IMR-90 (cell line): Measurements from ENCODE around the gene NR1H2. TPM values are rescaled to one million over a fixed set of nuclear protein-coding genes. Genes with fewer than 3 reads are reported as not detected.

ENCODE experiments used
- ATAC-seq: fragments of 200-7000 bp; cut with Tn5 transposase; 2 replicates; pipeline ENCODE4 v1.9.1; 2020; ENCODE audit warnings: low read depth, mild to moderate bottlenecking, moderate library complexity
- BruUV-seq: library from RNA; stranded (reverse); fragments of 400-500 nt; replicated peaks from 2 replicates; lab custom pipeline; 2021; lab: Mats Ljungman, UMichigan
- CTCF ChIA-PET: fragments of 300-600 bp; formaldehyde crosslinking; extraction: SDS; loops from one replicate; lab custom pipeline; 2021; ENCODE audit warnings: antibody characterized with exemption; lab: Yijun Ruan, JAX
- POLR2A ChIA-PET: fragments of 300-600 bp; sonication (Branson Sonifier 250); formaldehyde crosslinking; loops from one replicate; lab custom pipeline; 2022; ENCODE audit warnings: antibody characterized with exemption; ENCODE audit not compliant: unreplicated experiment; lab: Charles Lee
- DNase-seq: peaks from one replicate; pipeline ENCODE4 v3.0.0; 2013
- H2AFZ ChIP-seq: replicated peaks from 2 replicates; pipeline ENCODE3; 2013; ENCODE audit warnings: low read length, mild to moderate bottlenecking; ENCODE audit not compliant: poor library complexity
- H2AK5ac ChIP-seq: 2 replicates; pipeline ENCODE4 v1.6.1; 2013; ENCODE audit warnings: low read depth, low read length, inconsistent platforms
- H2AK9ac ChIP-seq: replicated peaks from 2 replicates; pipeline ENCODE3; 2013; ENCODE audit warnings: mild to moderate bottlenecking, low read depth, low read length, moderate library complexity; ENCODE audit not compliant: poor library complexity
- H2BK120ac ChIP-seq: 2 replicates; pipeline ENCODE4 v1.6.1; 2013; ENCODE audit warnings: low read depth, low read length, inconsistent platforms
- H2BK15ac ChIP-seq: 3 replicates; pipeline ENCODE4 v1.6.1; 2013; ENCODE audit warnings: low read depth, low read length, inconsistent platforms
- H2BK20ac ChIP-seq: 2 replicates; pipeline ENCODE4 v1.6.1; 2013; ENCODE audit warnings: low read depth, mild to moderate bottlenecking, inconsistent platforms, low read length, moderate library complexity
- H2BK5ac ChIP-seq: 2 replicates; pipeline ENCODE4 v1.6.1; 2013; ENCODE audit warnings: mild to moderate bottlenecking, low read depth, low read length, inconsistent platforms; ENCODE audit not compliant: poor library complexity, severe bottlenecking
- H3K14ac ChIP-seq: replicated peaks from 2 replicates; pipeline ENCODE4 v1.6.1; 2013; ENCODE audit warnings: low read depth, low read length, inconsistent platforms
- H3K18ac ChIP-seq: 2 replicates; pipeline ENCODE4 v1.6.1; 2013; ENCODE audit warnings: low read depth, low read length, control low read depth
- H3K23ac ChIP-seq: 2 replicates; pipeline ENCODE4 v1.6.1; 2013; ENCODE audit warnings: low read depth, low read length, inconsistent platforms
- H3K27ac ChIP-seq: 2 replicates; pipeline ENCODE4 v1.5.1; 2013; ENCODE audit warnings: mild to moderate bottlenecking, control low read depth, low read length; ENCODE audit not compliant: insufficient read depth
- H3K27me3 ChIP-seq: 2 replicates; pipeline ENCODE4 v1.6.1; 2013; ENCODE audit warnings: low read length; ENCODE audit not compliant: control insufficient read depth, insufficient read depth
- H3K36me3 ChIP-seq: 2 replicates; pipeline ENCODE4 v1.6.1; 2013; ENCODE audit warnings: low read length, mixed read lengths; ENCODE audit not compliant: control insufficient read depth, insufficient read depth
- H3K4ac ChIP-seq: 2 replicates; pipeline ENCODE4 v1.6.1; 2013; ENCODE audit warnings: low read depth, low read length, inconsistent platforms
- H3K4me1 ChIP-seq: 2 replicates; pipeline ENCODE4 v1.6.1; 2013; ENCODE audit warnings: low read length, mixed read lengths; ENCODE audit not compliant: control insufficient read depth, insufficient read depth
- H3K4me2 ChIP-seq: 2 replicates; pipeline ENCODE4 v1.6.1; 2013; ENCODE audit warnings: low read depth, mild to moderate bottlenecking, control low read depth, low read length, moderate library complexity
- H3K4me3 ChIP-seq: 2 replicates; pipeline ENCODE4 v1.5.1; 2013; ENCODE audit warnings: low read depth, mild to moderate bottlenecking, control low read depth, low read length, moderate library complexity; ENCODE audit not compliant: insufficient read depth
- H3K56ac ChIP-seq: 2 replicates; pipeline ENCODE4 v1.6.1; 2013; ENCODE audit warnings: low read length, inconsistent platforms; ENCODE audit not compliant: insufficient read depth; ENCODE audit errors: extremely low read depth
- H3K79me1 ChIP-seq, 2 experiments: 2 replicates each; pipeline ENCODE4 v1.6.1; 2013; ENCODE audit warnings: low read length in 2 of 2, inconsistent platforms in 1 of 2, low read depth in 1 of 2
- H3K9ac ChIP-seq: 2 replicates; pipeline ENCODE4 v1.6.1; 2013; ENCODE audit warnings: low read depth, low read length, control low read depth
- H3K9me1 ChIP-seq: 2 replicates; pipeline ENCODE4 v1.6.1; 2013; ENCODE audit warnings: low read length, inconsistent platforms; ENCODE audit not compliant: insufficient read depth
- H3K9me3 ChIP-seq: 2 replicates; pipeline ENCODE4 v1.6.1; 2013; ENCODE audit warnings: low read length; ENCODE audit not compliant: control insufficient read depth, insufficient read depth
- H4K20me1 ChIP-seq: 2 replicates; pipeline ENCODE4 v1.6.1; 2013; ENCODE audit warnings: low read length, inconsistent platforms; ENCODE audit not compliant: insufficient read depth
- H4K5ac ChIP-seq: 2 replicates; pipeline ENCODE4 v1.6.1; 2013; ENCODE audit warnings: mild to moderate bottlenecking, low read depth, low read length, control low read depth
- H4K8ac ChIP-seq, 2 experiments: 2 replicates each; pipeline ENCODE4 v1.6.1; 2013; ENCODE audit warnings: low read depth in 2 of 2, low read length in 2 of 2, control low read depth in 1 of 2, inconsistent platforms in 1 of 2
- H4K91ac ChIP-seq: 2 replicates; pipeline ENCODE4 v1.6.1; 2013; ENCODE audit warnings: low read depth, low read length, inconsistent platforms; ENCODE audit not compliant: insufficient read depth
- BHLHE40 ChIP-seq: fragments of 150-350 bp; IDR thresholded peaks from 2 replicates; pipeline ENCODE4 v1.6.1; 2016; ENCODE audit warnings: mild to moderate bottlenecking, low read depth, low read length
- CEBPB ChIP-seq: IDR thresholded peaks from 2 replicates; pipeline ENCODE4 v1.6.1; 2012; ENCODE audit warnings: low read depth, low read length, improper control_type of control experiment
- CTCF ChIP-seq: conservative IDR thresholded peaks from 2 replicates; pipeline ENCODE4 v1.5.1; 2012; ENCODE audit warnings: mild to moderate bottlenecking, low read depth, low read length, improper control_type of control experiment
- ELK1 ChIP-seq: fragments of 150-350 bp; IDR thresholded peaks from 2 replicates; pipeline ENCODE4 v1.6.1; 2016; ENCODE audit warnings: low read depth, mild to moderate bottlenecking, low read length, moderate library complexity, borderline replicate concordance
- FOS ChIP-seq: fragments of 150-350 bp; IDR thresholded peaks from 2 replicates; pipeline ENCODE4 v1.6.1; 2016; ENCODE audit warnings: low read depth, low read length
- MAFK ChIP-seq: IDR thresholded peaks from 2 replicates; pipeline ENCODE4 v1.6.1; 2012; ENCODE audit warnings: low read depth, low read length, improper control_type of control experiment
- MAZ ChIP-seq: IDR thresholded peaks from 2 replicates; pipeline ENCODE4 v1.6.1; 2012; ENCODE audit warnings: low read depth, mild to moderate bottlenecking, low read length, improper control_type of control experiment, moderate library complexity, borderline replicate concordance
- MXI1 ChIP-seq: IDR thresholded peaks from 2 replicates; pipeline ENCODE4 v1.6.1; 2012; ENCODE audit warnings: low read depth, mild to moderate bottlenecking, low read length, moderate library complexity, borderline replicate concordance
- RAD21 ChIP-seq: IDR thresholded peaks from 2 replicates; pipeline ENCODE4 v1.6.1; 2012; ENCODE audit warnings: low read length, improper control_type of control experiment
- RCOR1 ChIP-seq: IDR thresholded peaks from 2 replicates; pipeline ENCODE4 v1.6.1; 2012; ENCODE audit warnings: mild to moderate bottlenecking, low read length, improper control_type of control experiment; ENCODE audit not compliant: insufficient replicate concordance
- RFX5 ChIP-seq: IDR thresholded peaks from 2 replicates; pipeline ENCODE4 v1.8.0; 2012; ENCODE audit warnings: low read depth, mild to moderate bottlenecking, low read length, moderate library complexity
- USF2 ChIP-seq: fragments of 150-350 bp; IDR thresholded peaks from 2 replicates; pipeline ENCODE4 v1.6.1; 2017; ENCODE audit warnings: mild to moderate bottlenecking, antibody characterized with exemption, low read length, low read depth
- WGBS, 2 experiments: methylation state at CpG; one replicate each; pipeline versions ENCODE4 v1.1.5 to v1.1.7; 2013; ENCODE audit warnings: missing lambda C conversion rate in 2 of 2; ENCODE audit not compliant: insufficient read length in 1 of 2; ENCODE audit errors: extremely low coverage in 2 of 2; 5-methylcytosine and 5-hydroxymethylcytosine counted together
- dilution Hi-C: fragments of 300-500 bp; cut with HindIII; formaldehyde crosslinking; loops from one replicate; pipeline ENCODE4 v1.14.3; 2018; ENCODE audit warnings: low sequenced_read_pairs; ENCODE audit not compliant: unreplicated experiment
- in situ Hi-C: fragments of 300-500 bp; cut with MboI; formaldehyde crosslinking; loops from 3 replicates; pipeline ENCODE4 v1.14.3; 2019; ENCODE audit warnings: low sequenced_read_pairs, inconsistent platforms, mixed read lengths
- intact Hi-C: fragments of 100-400 bp; cut with micrococcal nuclease; formaldehyde crosslinking; loops from 2 replicates; pipeline ENCODE4 v1.10.0; 2022
- polyA plus RNA-seq, 3 experiments: library from polyadenylated mRNA; depleted of rRNA; stranded (reverse); fragments of >200 nt; gene quantifications; 2 replicates each; pipeline ENCODE4 v1.2.3, GENCODE V29; 2012; ENCODE audit warnings: low replicate concordance in 1 of 3
- total RNA-seq: library from RNA; depleted of rRNA; stranded (reverse); fragments of >200 nt; gene quantifications from 2 replicates; pipeline ENCODE4 v1.2.3, GENCODE V29; 2012

Gene NR1H2
- total and polyA plus RNA-seq, 2 of the 4 experiments (the other 2 are of a cell fraction): 37.8 to 48.4 TPM

GRCh38 chr19:50356691-50357177 lies 19.5 kb upstream of the NR1H2 start:
- Histone ChIP-seq H2BK20ac (no peak overlapping the region), H3K27me3 (peaks cover 5% of the 10 kb centered on the region; the same call in 1 of the 2 replicates), H3K4me3 (no peak overlapping the region), H2AK5ac (no peak overlapping the region), H3K9me3 (no peaks in the 10 kb centered on the region), H3K14ac (no peak overlapping the region), H2BK5ac (no peak overlapping the region), H3K23ac (no peak overlapping the region), H2BK120ac (no peak overlapping the region), H3K4me2 (no peak overlapping the region), H2BK15ac (no peak overlapping the region), H2AK9ac (no peak overlapping the region), H3K9ac (no peak overlapping the region), H3K4me1 (no peaks in the 10 kb centered on the region), H3K27ac (no peak overlapping the region), H4K91ac (no peak overlapping the region), H3K79me1 (no peaks in the 10 kb centered on the region), H3K56ac (no peak overlapping the region), H3K18ac (no peak overlapping the region), H4K5ac (no peak overlapping the region), H3K4ac (no peak overlapping the region), H3K9me1 (no peaks in the 10 kb centered on the region), H4K8ac (no peak overlapping the region), H2AFZ (peak overlapping the region; percentile 90), H4K20me1 (no peaks in the 10 kb centered on the region), H3K36me3 (no peaks in the 10 kb centered on the region)
- BruUV-seq: no TSS peak
- TF ChIP-seq MAFK (no peak), BHLHE40 (no peak), USF2 (no peak), MXI1 (no peak), RCOR1 (no peak), CTCF (no peak), MAZ (no peak), RFX5 (no peak), CEBPB (no peak), FOS (no peak), RAD21 (no peak), ELK1 (no peak)
- intact Hi-C loops: loop anchor here (1.0 to 10.0 kb wide), 5 partner anchors 105 to 658 kb away; partner anchors contain the start of gene KLK10
- ChIA-PET CTCF (interaction anchor here (0.7 to 1.0 kb wide), 4 partner anchors 12 to 690 kb away, joined by 3 to 7 read pairs (median 4); no protein-coding TSS in a partner anchor), POLR2A (no interaction called here)
- ATAC-seq (no peak), DNase-seq (no peak)
- dilution Hi-C loops: no loop called here
- 17% methylated on average over 1 of the region's 13 CpGs; no CpG with 5 or more reads in 1 of the 2 experiments for WGBS, 2 experiments
- in situ Hi-C loops: loop anchor here (10.0 kb wide), 1 partner anchor 428 kb away; no protein-coding TSS in a partner anchor
